A549 treated with GW870086 at 1 μM for 4 hours (cell line): ENCODE measurements around the gene SRL. TPM values are rescaled to one million over a fixed set of nuclear protein-coding genes. Genes with fewer than 3 reads are reported as not detected.

Experiments used
- total RNA-seq: library from RNA; stranded (reverse); fragments of 200-300 nt; extraction: Qiagen RNA extraction; gene quantifications from 5 replicates; pipeline ENCODE4 v1.2.3, GENCODE V29; 2022; ENCODE audit warnings: low read depth

SRL gene
- total RNA-seq: 0.07 TPM in 2 of 5 replicates, not detected in the others

GRCh38 chr16:4241928-4242283 lies at the start of gene SRL:
Gene SRL, minus strand, starts transcription at chr16:4242080. Its CDS starts 13 bp downstream, at chr16:4242067.

Other genes starting within 250 kb of the SRL start
- gene ADCY9, start 125.6 kb downstream of the SRL start, total RNA-seq: 6.5 to 8.7 TPM (median 6.7 TPM) in 5 replicates
- 12.0 to 18.2 TPM (median 16.0 TPM) in 5 replicates for gene TFAP4, start 30.9 kb upstream of the SRL start, total RNA-seq
- 19.7 to 28.0 TPM (median 26.5 TPM) in 5 replicates for gene GLIS2, start 74.0 kb upstream of the SRL start, total RNA-seq
- 65.2 to 86.3 TPM (median 75.2 TPM) in 5 replicates for gene PAM16, start 109.2 kb upstream of the SRL start, total RNA-seq
- 6.0 to 6.8 TPM (median 6.3 TPM) in 5 replicates for gene VASN, start 129.8 kb upstream of the SRL start, total RNA-seq
- 10.9 to 19.8 TPM (median 15.9 TPM) in 5 replicates for gene CORO7, start 174.5 kb upstream of the SRL start, total RNA-seq
- 59.8 to 71.8 TPM (median 69.6 TPM) in 5 replicates for gene DNAJA3, start 183.8 kb upstream of the SRL start, total RNA-seq
- gene NMRAL1, start 232.5 kb upstream of the SRL start, total RNA-seq: 41.8 to 45.9 TPM (median 44.1 TPM) in 5 replicates
- 50.9 to 64.8 TPM (median 59.2 TPM) in 5 replicates for gene HMOX2, start 234.3 kb upstream of the SRL start, total RNA-seq